Measurements from ENCODE around the gene RPN1.
A peak's percentile ranks its signal among the peaks of the same experiment; 100 is the strongest.

RPN1 gene

DNA sequence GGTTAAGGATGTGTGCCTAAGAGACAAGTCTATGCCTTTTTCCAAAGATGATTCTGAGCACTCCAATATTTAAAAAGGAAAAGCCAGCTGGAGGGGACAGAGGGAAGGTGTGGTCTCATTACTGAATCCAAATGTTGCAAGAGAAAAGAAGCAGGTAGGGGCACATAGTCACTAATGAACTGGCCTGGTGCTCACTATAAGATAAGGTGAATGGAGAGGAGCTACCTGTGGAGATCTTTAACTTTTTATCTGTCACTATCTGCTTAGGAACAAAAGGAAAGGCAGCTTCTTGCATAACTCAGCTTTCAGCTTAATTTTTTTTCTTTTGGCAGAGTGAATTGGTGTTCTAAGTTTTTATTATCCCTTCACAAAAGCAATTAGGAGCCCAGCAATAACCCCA lies 69.1 kb downstream of the RPN1 start:
- DNase-seq (ENCODE audit: low spot score): no peak

DNA sequence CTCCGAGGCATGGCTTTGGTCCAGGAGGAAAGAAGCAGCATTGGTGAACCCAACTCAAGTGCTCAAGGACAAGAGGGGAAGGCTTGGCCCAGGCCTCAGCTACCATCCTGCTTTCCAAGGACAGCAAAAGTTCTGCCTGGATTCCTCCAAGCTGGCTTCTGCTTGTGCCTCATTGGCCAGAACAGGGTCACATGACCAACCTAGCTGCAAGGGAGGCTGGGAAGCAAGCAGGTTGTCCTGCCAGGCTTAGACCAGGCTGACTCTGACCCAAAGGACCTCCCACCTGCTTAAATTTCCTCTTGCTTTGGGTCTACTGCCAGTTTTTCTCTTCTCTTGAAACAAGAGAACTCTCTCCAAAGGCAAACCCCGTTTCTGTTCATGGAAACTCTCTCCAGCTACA lies 70.7 kb downstream of the RPN1 start:
- DNase-seq (ENCODE audit: low spot score): no peak

DNA sequence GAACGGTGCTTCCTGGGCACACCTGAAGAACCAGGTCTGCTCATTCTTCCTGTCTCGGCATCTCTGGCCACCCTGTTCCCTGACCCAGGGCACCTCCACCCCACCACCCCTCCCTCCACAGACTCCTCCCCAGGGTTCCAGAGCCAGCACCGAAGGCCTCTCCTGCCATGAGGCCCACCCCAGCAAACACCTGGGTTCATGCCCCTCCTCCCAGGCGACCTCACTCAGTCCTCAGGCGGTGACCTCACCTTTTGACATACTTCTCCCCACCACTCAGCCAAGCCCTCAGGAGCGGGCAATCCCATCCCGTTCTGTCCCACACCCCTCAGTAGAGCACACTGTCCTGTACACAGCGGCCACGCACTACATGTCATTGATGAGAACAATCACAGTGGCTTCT lies 72.3 kb downstream of the RPN1 start:
- DNase-seq (ENCODE audit: low spot score): no peak

DNA sequence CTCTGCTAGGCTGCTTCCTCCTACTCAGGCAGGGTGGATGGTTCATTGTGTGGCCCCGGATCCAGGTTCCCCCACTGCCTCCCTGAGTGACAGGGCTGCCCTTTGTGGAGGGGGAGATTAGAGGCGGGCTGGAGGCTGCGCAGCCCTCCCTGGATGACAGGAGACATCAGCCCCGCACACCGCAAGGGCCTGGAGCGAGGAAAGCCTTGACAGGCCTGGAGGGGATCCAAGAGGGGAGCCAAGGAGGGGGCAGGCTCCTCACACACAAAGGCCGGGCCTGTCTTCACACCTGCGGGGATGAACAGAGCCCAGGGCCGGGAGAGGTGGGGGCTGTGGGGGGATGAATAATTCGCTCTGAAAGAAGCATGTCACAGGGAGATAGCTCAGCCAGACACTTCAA lies 72.9 kb downstream of the RPN1 start:
- no peak for DNase-seq (ENCODE audit: low spot score)

DNA sequence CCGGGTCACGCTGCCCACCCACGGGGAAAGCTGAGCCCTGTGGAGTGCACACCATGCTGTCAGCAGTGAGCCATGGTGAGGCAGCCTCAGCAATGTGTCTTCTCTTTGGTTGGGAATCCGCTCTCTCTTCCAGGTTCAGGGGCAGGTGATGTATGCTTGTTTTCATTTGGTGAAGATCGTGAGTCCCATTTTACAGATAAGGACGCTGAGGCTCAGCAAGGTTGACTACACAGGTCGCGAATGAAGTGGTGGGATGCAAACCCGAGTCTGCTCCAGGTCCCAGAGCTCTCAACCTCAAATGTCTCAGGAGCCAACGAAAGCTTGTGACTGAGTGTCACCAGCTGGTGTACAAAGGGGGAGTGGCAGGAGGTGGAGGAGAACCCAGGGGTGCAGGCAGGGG lies 74.3 kb downstream of the RPN1 start:
- no peak for DNase-seq (ENCODE audit: low spot score)

DNA sequence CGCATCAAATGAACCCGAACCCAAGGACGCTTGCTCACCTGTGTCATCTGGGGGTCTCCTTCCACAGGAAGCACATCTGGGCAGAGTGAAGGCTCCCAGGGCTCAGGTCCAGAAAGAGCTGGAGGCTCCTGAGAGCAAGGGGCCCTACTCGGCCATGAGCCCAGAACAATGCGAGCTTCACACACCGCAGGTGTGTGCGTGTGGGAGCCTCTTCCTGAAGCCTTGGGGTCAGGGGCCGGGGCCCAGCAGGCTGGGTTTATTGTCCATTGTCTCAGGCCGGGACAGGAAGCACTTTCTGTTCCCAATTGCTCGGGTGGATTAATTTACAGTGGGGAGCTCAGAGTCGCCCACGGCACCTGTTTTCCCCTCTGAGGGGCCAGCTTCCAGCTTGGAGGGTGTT lies 74.8 kb downstream of the RPN1 start:
- no peak for DNase-seq (ENCODE audit: low spot score)

DNA sequence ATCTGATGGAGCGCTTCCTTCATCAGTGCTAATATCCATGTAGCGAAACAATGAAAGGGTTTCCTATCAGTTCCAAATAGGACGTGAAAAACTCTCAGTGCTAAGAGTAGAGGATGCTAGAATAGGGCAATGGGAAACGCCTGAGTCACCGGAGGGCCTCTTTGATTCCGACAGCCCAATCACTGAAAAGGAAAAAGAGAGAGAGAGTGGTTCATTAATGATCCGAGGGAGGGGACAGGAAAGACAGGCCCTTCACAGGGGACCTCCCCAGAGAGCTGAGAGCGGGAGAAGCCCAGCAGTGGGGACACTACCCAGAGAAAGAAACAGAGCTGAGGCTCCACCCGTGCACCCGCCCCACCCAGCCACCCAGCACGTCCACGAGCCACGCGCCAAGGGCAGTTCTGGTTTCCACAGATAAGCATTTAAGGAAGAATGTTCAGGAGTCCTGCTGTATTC lies 76.9 kb downstream of the RPN1 start:
- no peak for DNase-seq (ENCODE audit: low spot score)

DNA sequence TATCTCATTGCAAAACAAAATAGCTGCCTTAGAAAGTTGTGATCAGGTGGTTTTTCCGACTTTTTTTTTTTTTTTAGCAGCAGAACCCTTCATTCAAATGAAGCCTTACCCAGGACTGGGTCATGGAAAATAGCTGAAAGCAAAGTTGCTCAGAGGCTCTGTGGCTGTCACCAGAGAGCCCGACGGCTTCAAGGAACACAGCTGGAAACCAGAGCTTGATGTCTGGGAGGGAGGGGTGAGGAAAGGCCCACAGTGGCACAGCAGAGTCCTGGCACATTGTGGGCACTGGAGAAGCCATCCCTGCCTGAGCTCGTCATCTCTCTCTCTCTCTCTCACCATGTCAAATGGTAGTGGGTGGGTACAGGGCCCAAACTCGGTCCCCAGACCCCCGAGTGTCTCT lies 77.5 kb downstream of the RPN1 start:
- DNase-seq (ENCODE audit: low spot score): no peak

DNA sequence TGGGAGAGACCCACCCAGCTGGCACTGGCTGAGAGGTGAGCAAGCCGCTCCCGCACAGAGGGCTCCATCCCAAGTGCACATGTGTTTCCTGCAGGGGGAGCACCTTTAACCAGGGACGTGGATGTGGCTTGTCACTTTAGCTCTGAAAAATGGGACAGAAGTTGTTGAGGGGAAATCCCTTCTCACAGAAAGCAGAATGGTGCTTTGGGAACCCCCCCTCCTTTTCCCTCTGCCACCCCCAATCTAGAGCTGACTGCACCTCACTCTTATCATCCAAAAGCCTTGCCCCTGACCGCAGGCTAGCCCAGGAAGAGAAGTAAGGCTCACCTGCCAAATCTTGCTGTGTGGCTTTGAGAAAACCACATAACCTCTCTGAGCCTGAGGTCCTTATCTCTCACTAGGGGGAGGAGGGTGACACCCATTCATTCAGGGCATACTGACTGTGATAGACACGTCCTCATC lies 77.9 kb downstream of the RPN1 start:
- peak; percentile 32 for DNase-seq (ENCODE audit: low spot score)

DNA sequence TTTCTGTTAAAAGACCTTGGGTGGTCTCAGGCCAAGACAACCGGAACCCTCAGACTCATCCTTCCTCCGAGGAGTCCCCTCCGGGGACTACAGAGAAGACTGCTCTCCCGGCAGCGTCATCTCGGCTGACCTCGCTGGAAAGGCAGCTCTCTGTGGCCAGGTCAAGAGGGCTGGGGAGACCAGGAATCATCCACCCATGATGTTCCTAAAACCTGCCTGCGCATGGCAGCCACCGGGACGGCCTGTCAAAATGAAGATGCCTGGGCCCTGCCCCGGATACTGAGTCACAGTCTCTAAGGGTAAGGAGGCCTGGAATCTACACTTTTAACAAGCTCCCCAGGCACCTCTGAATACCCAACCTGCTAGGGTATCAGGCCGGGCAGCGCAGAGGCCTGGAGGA lies 78.6 kb downstream of the RPN1 start:
- no peak for DNase-seq (ENCODE audit: low spot score)
